Endothelial cell of umbilical vein (primary cell): ENCODE results near the gene KRTAP10-1.

Experiments
- CTCF ChIP-seq, 2 donors: IDR thresholded peaks; 1 replicate in 1 of 2; 2 replicates in 1 of 2; pipeline ENCODE4 v1.5.1; 2011; ENCODE audit warnings: low read length in 2 of 2, mild to moderate bottlenecking in 2 of 2, moderate library complexity in 2 of 2, control low read depth in 1 of 2, inconsistent platforms in 1 of 2, low read depth in 1 of 2; ENCODE audit not compliant: insufficient read depth in 1 of 2; ENCODE audit errors: extremely low read depth in 1 of 2
- EZH2 ChIP-seq: IDR thresholded peaks from 2 replicates; pipeline ENCODE4 v1.6.1; 2012; ENCODE audit warnings: borderline replicate concordance, low read depth, mild to moderate bottlenecking, moderate library complexity, low read length, inconsistent platforms; ENCODE audit not compliant: severe bottlenecking
- FOS ChIP-seq: IDR thresholded peaks from 2 replicates; pipeline ENCODE4 v1.6.1; 2011; ENCODE audit warnings: mild to moderate bottlenecking, low read length, moderate library complexity, borderline replicate concordance; ENCODE audit not compliant: insufficient read depth
- GATA2 ChIP-seq: IDR thresholded peaks from 2 replicates; pipeline ENCODE4 v1.7.0; 2011; ENCODE audit warnings: low read depth, mild to moderate bottlenecking, moderate library complexity, mixed read lengths, low read length; ENCODE audit not compliant: insufficient read length, insufficient read depth
- JUN ChIP-seq: IDR thresholded peaks from 2 replicates; pipeline ENCODE4 v1.6.1; 2011; ENCODE audit warnings: borderline replicate concordance, low read depth; ENCODE audit not compliant: insufficient read length, insufficient read depth
- MYC ChIP-seq: IDR thresholded peaks from one replicate; pipeline ENCODE4 v1.6.1; 2011; ENCODE audit warnings: mild to moderate bottlenecking, low read depth, low read length
- POLR2A ChIP-seq: IDR thresholded peaks from 2 replicates; pipeline ENCODE4 v1.6.1; 2012; ENCODE audit warnings: low read depth, mild to moderate bottlenecking, control low read depth, low read length
- POLR2AphosphoS5 ChIP-seq: IDR thresholded peaks from 2 replicates; pipeline ENCODE4 v1.6.1; 2012; ENCODE audit warnings: low read depth, mild to moderate bottlenecking, control low read depth, low read length, moderate library complexity; ENCODE audit not compliant: insufficient read depth
- TF ChIP-seq, protein P1 (sequence below): IDR thresholded peaks from 2 replicates; pipeline ENCODE4 v1.6.1; 2011; ENCODE audit not compliant: insufficient read depth, insufficient read length

- TF ChIP-seq, protein P1, sequence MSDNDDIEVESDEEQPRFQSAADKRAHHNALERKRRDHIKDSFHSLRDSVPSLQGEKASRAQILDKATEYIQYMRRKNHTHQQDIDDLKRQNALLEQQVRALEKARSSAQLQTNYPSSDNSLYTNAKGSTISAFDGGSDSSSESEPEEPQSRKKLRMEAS, result no peak
- TF ChIP-seq CTCF (IDR thresholded peaks at IDR 0.05; ENCODE audit: extremely low read depth in 1 of 2, insufficient read depth in 1 of 2, low read depth in 1 of 2, low read length in 2 of 2) (no peak), JUN (no peak), EZH2 (no peak), POLR2AphosphoS5 (no peak), FOS (no peak), POLR2A (no peak), MYC (no peak), GATA2 (no peak)
These were observed 9.7 kb upstream of the KRTAP10-1 start for GRCh38 chr21:44549525-44550211.
